ENCODE measurements around the gene ALPK1. TPM values are rescaled to one million over a fixed set of nuclear protein-coding genes. Genes with fewer than 3 reads are reported as not detected.

The ALPK1 gene
- total and polyA plus RNA-seq, 2 donors (not counting 1 experiment from before 2014, with no cell fraction given), result 5.5 to 27.2 TPM

DNA sequence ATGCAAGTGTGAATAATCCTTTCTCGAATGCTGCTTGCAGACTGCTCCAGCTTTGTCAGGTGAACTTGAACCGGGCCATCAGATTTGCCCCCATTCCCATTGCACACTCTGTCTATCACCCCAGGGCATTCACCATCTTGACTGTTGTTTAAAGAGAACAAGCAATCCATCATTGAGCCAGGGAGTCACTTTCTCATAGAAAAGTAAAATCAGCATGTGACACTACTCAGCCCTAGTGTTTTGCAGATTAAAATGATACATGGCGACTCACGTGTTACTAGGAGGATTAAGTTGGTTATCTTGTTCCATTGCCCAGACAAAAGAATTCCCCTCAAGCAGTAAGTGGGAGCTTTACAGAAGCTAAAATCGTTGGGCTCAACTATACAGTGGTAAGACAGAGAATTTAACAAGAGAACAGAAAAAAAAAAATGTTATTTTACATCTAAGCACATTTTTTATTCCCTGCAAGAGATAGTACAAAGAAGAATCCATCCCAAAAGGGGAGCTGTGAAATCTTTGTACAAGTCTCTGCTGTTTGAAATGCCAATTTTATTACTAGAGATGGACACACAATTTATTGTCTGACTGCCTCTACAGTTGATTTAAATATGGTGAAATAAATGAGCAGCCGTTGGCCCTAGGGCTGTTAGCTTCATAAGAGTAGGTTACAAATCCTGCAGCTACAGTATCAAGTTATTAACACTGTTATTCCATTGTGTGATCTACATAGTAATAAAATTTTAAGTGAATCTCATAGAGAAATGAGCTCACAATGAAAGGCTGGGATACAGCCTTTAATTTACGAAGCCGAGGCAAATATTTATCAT lies 151.3 kb downstream of the ALPK1 start:
- H3K9me3 ChIP-seq (ENCODE audit: control extremely low read depth in 1 of 3, control insufficient read depth in 2 of 3, insufficient read depth in 1 of 3, low read length in 2 of 3), result peaks cover 0 to 12% (median 2%) of the 10 kb centered on the region in 3 donors
- no peaks in the 10 kb centered on the region for H4K20me1 ChIP-seq (ENCODE audit: control insufficient read depth, insufficient read depth, low read length, poor library complexity, severe bottlenecking)
- TF ChIP-seq, protein P1, sequence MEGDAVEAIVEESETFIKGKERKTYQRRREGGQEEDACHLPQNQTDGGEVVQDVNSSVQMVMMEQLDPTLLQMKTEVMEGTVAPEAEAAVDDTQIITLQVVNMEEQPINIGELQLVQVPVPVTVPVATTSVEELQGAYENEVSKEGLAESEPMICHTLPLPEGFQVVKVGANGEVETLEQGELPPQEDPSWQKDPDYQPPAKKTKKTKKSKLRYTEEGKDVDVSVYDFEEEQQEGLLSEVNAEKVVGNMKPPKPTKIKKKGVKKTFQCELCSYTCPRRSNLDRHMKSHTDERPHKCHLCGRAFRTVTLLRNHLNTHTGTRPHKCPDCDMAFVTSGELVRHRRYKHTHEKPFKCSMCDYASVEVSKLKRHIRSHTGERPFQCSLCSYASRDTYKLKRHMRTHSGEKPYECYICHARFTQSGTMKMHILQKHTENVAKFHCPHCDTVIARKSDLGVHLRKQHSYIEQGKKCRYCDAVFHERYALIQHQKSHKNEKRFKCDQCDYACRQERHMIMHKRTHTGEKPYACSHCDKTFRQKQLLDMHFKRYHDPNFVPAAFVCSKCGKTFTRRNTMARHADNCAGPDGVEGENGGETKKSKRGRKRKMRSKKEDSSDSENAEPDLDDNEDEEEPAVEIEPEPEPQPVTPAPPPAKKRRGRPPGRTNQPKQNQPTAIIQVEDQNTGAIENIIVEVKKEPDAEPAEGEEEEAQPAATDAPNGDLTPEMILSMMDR (IDR thresholded peaks at IDR 0.05), result no peak
- TF ChIP-seq EZH2 (IDR thresholded peaks at IDR 0.05; ENCODE audit: borderline replicate concordance, insufficient read depth, low read depth, low read length, poor library complexity, severe bottlenecking), result no peak
- H3K4me3 ChIP-seq (ENCODE audit: control extremely low read depth in 1 of 5, extremely low read depth in 1 of 5, insufficient read depth in 1 of 5, low read depth in 2 of 5, low read length in 4 of 5), result no peak overlapping the region
- no peak for ATAC-seq (ENCODE audit: low read depth)
- intact Hi-C loops (cut with micrococcal nuclease), result no loop called here
- 95% methylated on average over 2 of the region's 8 CpGs for WGBS (ENCODE audit: insufficient coverage)
- H2AFZ ChIP-seq (ENCODE audit: insufficient read depth, low read depth, low read length, poor library complexity, severe bottlenecking), result no peak overlapping the region
- Mint-ChIP-seq H3K27me3 (no peaks in the 10 kb centered on the region), H3K4me1 (no peaks in the 10 kb centered on the region), H3K27ac (no peak overlapping the region), H3K4me3 (no peak overlapping the region), H3K9me3 (ENCODE audit: insufficient read depth) (peaks cover 13% of the 10 kb centered on the region)
- H3K27ac ChIP-seq (ENCODE audit: low read length in 2 of 2), result no peak overlapping the region
- H3K36me3 ChIP-seq (replicated peaks in 1 of 2; ENCODE audit: control extremely low read depth in 1 of 2, control insufficient read depth in 1 of 2, extremely low read depth in 1 of 2, insufficient read depth in 2 of 2, low read length in 1 of 2), result peaks cover 0 to 2% of the 10 kb centered on the region in 2 experiments
- no peaks in the 10 kb centered on the region for H3K4me1 ChIP-seq (ENCODE audit: control insufficient read depth in 2 of 2, insufficient read depth in 2 of 2, low read length in 2 of 2)
- no peaks in the 10 kb centered on the region for H3K27me3 ChIP-seq (replicated peaks in 1 of 4; ENCODE audit: control extremely low read depth in 1 of 4, control insufficient read depth in 3 of 4, insufficient read depth in 4 of 4, low read length in 3 of 4)
- H3K4me2 ChIP-seq (replicated peaks; ENCODE audit: low read depth, low read length, poor library complexity, severe bottlenecking), result no peak overlapping the region
- no peak for DNase-seq
- no peaks in the 10 kb centered on the region for H3K79me2 ChIP-seq (ENCODE audit: control insufficient read depth, insufficient read depth, low read length)
- no peak overlapping the region for H3K9ac ChIP-seq (ENCODE audit: low read length)
- ChIA-PET POLR2A (no interaction called here), CTCF (no interaction called here)

DNA sequence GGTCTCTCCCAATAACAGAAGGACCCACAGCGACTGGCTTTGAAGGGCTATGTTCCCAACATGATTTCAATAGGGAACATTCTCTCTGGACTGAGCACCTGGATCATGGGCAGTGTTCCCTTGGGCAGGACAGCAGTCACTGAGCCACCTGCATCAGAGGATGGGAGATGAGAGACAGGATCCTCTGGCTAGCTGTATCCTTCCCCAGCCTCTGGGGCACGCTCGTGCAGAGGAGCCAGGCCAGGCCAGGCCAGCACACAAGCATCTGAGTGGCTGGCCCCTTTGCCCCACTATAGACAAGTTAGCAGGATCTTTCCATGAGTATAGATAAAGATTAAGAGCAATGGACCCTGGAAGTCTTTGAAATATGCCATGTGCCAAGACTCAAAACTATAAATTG lies 152.5 kb downstream of the ALPK1 start:
- no peak overlapping the region for H3K4me3 Mint-ChIP-seq
- ATAC-seq (ENCODE audit: low read depth) (no peak), DNase-seq (no peak)
- peaks cover 0 to 12% (median 2%) of the 10 kb centered on the region in 3 donors for H3K9me3 ChIP-seq (ENCODE audit: control extremely low read depth in 1 of 3, control insufficient read depth in 2 of 3, insufficient read depth in 1 of 3, low read length in 2 of 3)
- no peaks in the 10 kb centered on the region for H3K4me1 ChIP-seq (ENCODE audit: control insufficient read depth in 2 of 2, insufficient read depth in 2 of 2, low read length in 2 of 2)
- H3K4me1 Mint-ChIP-seq, result no peaks in the 10 kb centered on the region
- TF ChIP-seq, protein P1 (IDR thresholded peaks at IDR 0.05), result no peak
- TF ChIP-seq EZH2 (IDR thresholded peaks at IDR 0.05; ENCODE audit: borderline replicate concordance, insufficient read depth, low read depth, low read length, poor library complexity, severe bottlenecking), result no peak
- no peaks in the 10 kb centered on the region for H3K27me3 ChIP-seq (replicated peaks in 1 of 4; ENCODE audit: control extremely low read depth in 1 of 4, control insufficient read depth in 3 of 4, insufficient read depth in 4 of 4, low read length in 3 of 4)
- POLR2A ChIA-PET, result no interaction called here
- 100% methylated on average over 2 of the region's 3 CpGs for WGBS (ENCODE audit: insufficient coverage)
- H4K20me1 ChIP-seq (ENCODE audit: control insufficient read depth, insufficient read depth, low read length, poor library complexity, severe bottlenecking), result no peaks in the 10 kb centered on the region
- H3K27ac Mint-ChIP-seq, result no peak overlapping the region
- CTCF ChIA-PET, result no interaction called here
- H3K9me3 Mint-ChIP-seq (ENCODE audit: insufficient read depth), result peaks cover 9% of the 10 kb centered on the region
- H3K4me2 ChIP-seq (replicated peaks; ENCODE audit: low read depth, low read length, poor library complexity, severe bottlenecking), result no peak overlapping the region
- H3K4me3 ChIP-seq (ENCODE audit: control extremely low read depth in 1 of 5, extremely low read depth in 1 of 5, insufficient read depth in 1 of 5, low read depth in 2 of 5, low read length in 4 of 5), result no peak overlapping the region
- intact Hi-C loops (cut with micrococcal nuclease), result no loop called here
- no peaks in the 10 kb centered on the region for H3K27me3 Mint-ChIP-seq
- H3K36me3 ChIP-seq (replicated peaks in 1 of 2; ENCODE audit: control extremely low read depth in 1 of 2, control insufficient read depth in 1 of 2, extremely low read depth in 1 of 2, insufficient read depth in 2 of 2, low read length in 1 of 2), result peaks cover 0 to 2% of the 10 kb centered on the region in 2 experiments
- no peak overlapping the region for H2AFZ ChIP-seq (ENCODE audit: insufficient read depth, low read depth, low read length, poor library complexity, severe bottlenecking)
- H3K79me2 ChIP-seq (ENCODE audit: control insufficient read depth, insufficient read depth, low read length), result no peaks in the 10 kb centered on the region
- H3K9ac ChIP-seq (ENCODE audit: low read length), result no peak overlapping the region
- no peak overlapping the region for H3K27ac ChIP-seq (ENCODE audit: low read length in 2 of 2)
